NCI-H748 (cell line): ENCODE measurements around the gene USP54.

Source experiments
- DNase-seq: peaks from one replicate; lab custom pipeline; 2025; ENCODE audit not compliant: unreplicated experiment; lab: John Stamatoyannopoulos, UW

The USP54 gene

GRCh38 chr10:73537288-73537687 lies 53.9 kb downstream of the USP54 start:
- DNase-seq: no peak

- no peak for DNase-seq
Observed at GRCh38 chr10:73534857-73535256, 56.3 kb downstream of the USP54 start.

- DNase-seq: peak; percentile 71
Observed at GRCh38 chr10:73529089-73529832, 61.9 kb downstream of the USP54 start.

GRCh38 chr10:73522263-73522662 lies 68.9 kb downstream of the USP54 start:
- no peak for DNase-seq

GRCh38 chr10:73519336-73519735 lies 71.8 kb downstream of the USP54 start:
- no peak for DNase-seq

- no peak for DNase-seq
Observed at GRCh38 chr10:73517166-73517888, 73.8 kb downstream of the USP54 start.

- DNase-seq: no peak
Observed at GRCh38 chr10:73512207-73512743, 78.9 kb downstream of the USP54 start.

GRCh38 chr10:73509695-73510094 lies 81.4 kb downstream of the USP54 start:
- no peak for DNase-seq

- no peak for DNase-seq
Observed at GRCh38 chr10:73506491-73506890, 84.7 kb downstream of the USP54 start.

- DNase-seq: no peak
Observed at GRCh38 chr10:73506074-73506473, 85.1 kb downstream of the USP54 start.

- DNase-seq: no peak
Observed at GRCh38 chr10:73503037-73503436, 88.1 kb downstream of the USP54 start.

GRCh38 chr10:73501651-73502050 lies 89.5 kb downstream of the USP54 start:
- no peak for DNase-seq

- no peak for DNase-seq
Observed at GRCh38 chr10:73497623-73498022, 93.5 kb downstream of the USP54 start.

GRCh38 chr10:73495884-73496674 lies 95.1 kb downstream of the USP54 start, which contains the start of gene PPP3CB:
Gene PPP3CB, minus strand, starts transcription at chr10:73496024. Its CDS starts 135 bp downstream, at chr10:73495889.
- peak; percentile 91 for DNase-seq

GRCh38 chr10:73495226-73495883 lies 95.8 kb downstream of the USP54 start:
- DNase-seq: peak; percentile 81

- no peak for DNase-seq
Observed at GRCh38 chr10:73494877-73495225, 96.3 kb downstream of the USP54 start.

GRCh38 chr10:73494213-73494612 lies 96.9 kb downstream of the USP54 start:
- DNase-seq: no peak

- DNase-seq: no peak
Observed at GRCh38 chr10:73493781-73494180, 97.4 kb downstream of the USP54 start.

- no peak for DNase-seq
Observed at GRCh38 chr10:73486601-73487000, 104.5 kb downstream of the USP54 start.

- DNase-seq: no peak
Observed at GRCh38 chr10:73485320-73485719, 105.8 kb downstream of the USP54 start.

- no peak for DNase-seq
Observed at GRCh38 chr10:73480158-73480557, 111.0 kb downstream of the USP54 start.
